Measurements from ENCODE around the gene RAB25.
A peak's percentile ranks its signal among the peaks of the same experiment; 100 is the strongest.
"Not testable (repeated sequence)": the region's sequence is repeated elsewhere in the genome, so short reads cannot be mapped to it uniquely, and the experiment has no call there.

RAB25 gene

DNA sequence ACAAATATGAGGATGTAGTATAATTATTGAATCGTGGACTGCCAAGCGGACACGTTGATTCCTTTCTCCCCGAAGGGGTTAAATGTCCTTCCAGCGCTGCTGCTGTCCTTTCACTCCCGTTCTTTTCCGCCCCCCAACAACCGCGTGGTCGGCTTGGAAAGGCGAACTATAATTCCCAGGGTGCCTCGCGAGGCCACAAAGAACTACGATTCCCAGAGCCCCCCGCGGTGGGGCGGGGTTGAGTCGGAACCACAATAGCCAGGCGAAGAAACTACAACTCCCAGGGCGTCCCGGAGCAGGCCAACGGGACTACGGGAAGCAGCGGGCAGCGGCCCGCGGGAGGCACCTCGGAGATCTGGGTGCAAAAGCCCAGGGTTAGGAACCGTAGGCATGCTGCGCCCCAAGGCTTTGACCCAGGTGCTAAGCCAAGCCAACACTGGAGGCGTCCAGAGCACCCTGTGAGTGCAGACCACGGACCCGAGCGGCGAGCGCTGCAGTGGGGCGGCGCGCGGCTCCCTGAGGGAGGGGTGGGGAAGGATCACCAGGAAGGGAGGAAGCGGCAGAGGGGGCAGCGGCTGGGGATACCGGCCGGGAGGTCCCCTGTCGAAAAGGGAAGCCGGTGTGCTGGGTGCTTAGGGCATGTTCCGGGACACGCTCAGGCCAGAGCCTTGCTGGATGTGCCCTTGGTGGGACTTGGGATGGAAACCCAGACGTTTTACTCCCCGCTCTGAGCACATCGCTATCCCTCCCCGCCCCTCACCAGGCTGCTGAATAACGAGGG lies 6.3 kb upstream of the RAB25 start, which contains the start of gene LAMTOR2:
Gene LAMTOR2, plus strand, starts transcription at position 283 of the 781 bp plus-strand sequence. Its CDS starts 108 bp downstream, at position 391.
- DNase-seq (ENCODE audit: low spot score): peak; percentile 95

DNA sequence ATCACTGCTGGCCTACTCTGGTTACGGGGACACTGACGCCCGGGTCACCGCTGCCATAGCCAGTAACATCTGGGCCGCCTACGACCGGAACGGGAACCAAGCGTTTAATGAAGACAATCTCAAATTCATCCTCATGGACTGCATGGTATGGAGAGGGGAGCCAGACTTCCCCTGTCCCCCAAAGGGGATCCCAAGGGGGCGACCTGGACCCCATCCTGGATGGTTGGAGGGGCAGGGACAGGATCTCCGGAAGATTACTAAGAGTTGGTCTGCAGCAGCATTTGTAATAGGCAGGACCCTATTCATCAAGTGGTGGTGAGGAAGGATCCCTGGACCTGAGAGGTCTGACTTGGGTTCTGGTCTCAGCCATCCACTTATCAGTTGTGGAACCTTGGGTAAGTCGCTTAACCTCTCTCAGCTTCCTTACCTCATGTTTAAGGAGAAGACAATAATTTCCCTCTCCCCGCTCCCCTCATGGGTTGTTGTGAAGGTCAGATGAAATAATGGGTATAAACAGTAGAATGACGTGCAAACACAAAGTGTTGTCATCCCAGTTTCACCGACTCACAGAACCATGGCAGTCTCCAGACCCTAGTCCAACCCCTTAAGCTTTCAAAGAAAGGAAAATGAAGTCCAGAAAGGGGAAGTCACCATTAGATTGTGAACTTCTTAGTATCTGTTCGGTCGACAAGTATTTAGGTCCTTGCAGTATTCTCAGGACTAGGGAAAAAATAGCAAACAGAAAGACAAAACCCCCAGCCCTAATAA lies 5.5 kb upstream of the RAB25 start:
- no peak for DNase-seq (ENCODE audit: low spot score)

DNA sequence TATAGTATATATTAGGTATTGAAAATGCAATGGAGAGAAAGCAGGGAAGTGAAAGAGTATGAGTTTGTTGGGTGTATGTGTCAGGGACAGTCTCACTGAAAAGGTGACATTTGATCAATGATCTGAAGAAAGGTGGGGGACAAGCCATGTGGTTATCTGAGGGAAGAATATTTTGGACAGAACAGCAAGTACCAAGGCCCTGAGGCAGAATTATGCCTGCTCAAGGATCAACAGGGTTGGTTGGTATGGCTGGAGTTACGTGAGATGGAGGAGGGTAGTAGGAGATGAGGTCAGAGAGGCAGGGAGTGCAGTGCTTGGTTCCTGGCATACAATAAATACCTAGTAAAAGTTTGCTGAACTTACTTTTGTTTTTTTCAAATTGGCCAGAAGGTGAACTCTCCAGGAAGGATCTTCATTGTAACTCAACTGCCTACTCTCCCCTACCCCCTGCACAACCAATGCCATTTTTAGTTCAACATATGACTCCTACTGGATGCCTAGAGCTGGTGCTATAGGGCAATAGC lies 4.6 kb upstream of the RAB25 start:
- no peak for DNase-seq (ENCODE audit: low spot score)

- DNase-seq (ENCODE audit: low spot score): no peak
These were observed 1.2 kb downstream of the RAB25 start for GRCh38 chr1:156062189-156062588.

GRCh38 chr1:156063997-156064285 lies 3.0 kb downstream of the RAB25 start:
- no peak for DNase-seq (ENCODE audit: low spot score)

- no peak for DNase-seq (ENCODE audit: low spot score)
These were observed 3.7 kb downstream of the RAB25 start for GRCh38 chr1:156064615-156065014.

- DNase-seq (ENCODE audit: low spot score): no peak
These were observed 4.3 kb downstream of the RAB25 start for GRCh38 chr1:156065212-156065611.

- DNase-seq (ENCODE audit: low spot score): no peak
These were observed 4.9 kb downstream of the RAB25 start for GRCh38 chr1:156065871-156066270.

- DNase-seq (ENCODE audit: low spot score): no peak
These were observed 6.3 kb downstream of the RAB25 start for GRCh38 chr1:156067262-156067661.

DNA sequence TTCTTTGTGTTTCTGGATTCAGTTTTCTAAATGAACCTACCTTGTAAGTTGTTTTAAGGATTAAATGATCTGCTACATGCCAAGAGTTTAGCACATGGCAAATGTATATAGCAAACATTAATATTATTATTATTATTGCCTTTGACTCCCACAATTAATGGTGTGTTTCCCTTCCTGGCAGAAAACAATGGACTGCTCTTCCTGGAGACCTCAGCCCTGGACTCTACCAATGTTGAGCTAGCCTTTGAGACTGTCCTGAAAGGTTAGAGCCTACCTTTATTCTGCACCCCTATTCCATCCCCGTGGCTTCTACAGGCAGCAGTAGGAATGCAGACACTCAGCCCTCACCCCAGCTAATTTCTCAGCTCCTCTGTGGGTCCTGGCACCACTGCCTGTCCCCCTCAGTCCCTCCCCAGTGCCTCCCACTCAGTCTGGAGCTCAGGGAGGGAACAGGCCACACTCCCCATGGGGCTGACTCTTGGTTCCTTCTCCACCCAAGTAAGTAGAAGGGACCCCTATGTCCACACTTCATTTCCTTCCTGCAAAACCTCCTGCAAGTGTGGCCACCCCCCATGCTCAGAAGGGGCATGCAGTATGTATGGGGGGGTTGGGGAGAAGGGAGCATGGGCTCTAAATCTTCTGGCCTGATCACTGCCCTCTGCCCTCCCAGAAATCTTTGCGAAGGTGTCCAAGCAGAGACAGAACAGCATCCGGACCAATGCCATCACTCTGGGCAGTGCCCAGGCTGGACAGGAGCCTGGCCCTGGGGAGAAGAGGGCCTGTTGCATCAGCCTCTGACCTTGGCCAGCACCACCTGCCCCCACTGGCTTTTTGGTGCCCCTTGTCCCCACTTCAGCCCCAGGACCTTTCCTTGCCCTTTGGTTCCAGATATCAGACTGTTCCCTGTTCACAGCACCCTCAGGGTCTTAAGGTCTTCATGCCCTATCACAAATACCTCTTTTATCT lies 8.8 kb downstream of the RAB25 start:
- no peak for DNase-seq (ENCODE audit: low spot score)

DNA sequence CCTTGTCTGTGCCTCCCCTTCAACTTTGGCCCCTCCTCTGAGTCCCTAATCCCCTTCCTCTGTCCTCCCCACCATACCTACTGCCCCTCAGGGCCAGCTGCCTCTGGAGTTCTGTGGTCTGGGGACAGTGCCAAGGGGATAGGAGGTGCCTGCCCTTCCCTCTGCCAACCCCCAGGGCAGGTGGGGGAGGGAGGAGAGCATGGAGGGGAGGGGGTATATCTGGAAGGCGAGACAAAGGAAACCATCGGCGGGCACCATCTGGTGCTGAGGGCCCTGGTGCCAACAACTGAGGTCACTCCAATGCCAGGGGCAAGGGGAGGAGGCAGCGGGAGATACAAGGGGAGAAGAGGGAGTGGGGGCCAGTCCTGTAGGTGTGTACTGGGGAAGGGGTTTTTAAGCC lies 9.6 kb downstream of the RAB25 start:
- no peak for DNase-seq (ENCODE audit: low spot score)

GRCh38 chr1:156071332-156071816 lies 10.4 kb downstream of the RAB25 start:
- not testable (repeated sequence) for DNase-seq (ENCODE audit: low spot score)

- DNase-seq (ENCODE audit: low spot score): no peak
These were observed 11.3 kb downstream of the RAB25 start for GRCh38 chr1:156072251-156072650.

DNA sequence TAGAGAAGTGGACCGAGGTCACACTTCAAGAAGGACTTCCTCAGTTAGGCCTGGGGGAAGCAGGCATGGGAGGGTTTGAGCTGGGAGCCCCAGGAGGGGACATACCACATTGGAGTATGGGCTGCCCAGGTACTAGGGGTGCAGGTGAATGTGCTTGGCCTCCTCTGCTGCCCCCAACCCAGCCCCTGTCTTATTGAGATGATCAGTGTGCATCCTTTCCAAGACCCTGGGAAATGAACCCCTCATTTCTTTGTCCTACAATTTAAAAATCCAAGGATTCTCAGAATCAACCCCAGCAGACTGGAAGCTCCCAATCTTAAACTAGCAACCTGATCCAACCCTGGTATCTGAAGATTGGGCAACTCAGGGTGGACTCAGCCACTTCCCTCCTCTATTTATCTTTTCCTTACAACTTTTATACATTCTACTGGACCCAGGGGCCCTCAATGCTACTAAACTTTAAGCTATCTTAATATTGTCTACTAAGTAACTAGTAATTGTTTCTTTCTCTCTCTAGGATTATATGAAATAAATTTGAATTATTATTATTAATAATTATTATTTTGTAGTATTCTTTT lies 12.2 kb downstream of the RAB25 start:
- no peak for DNase-seq (ENCODE audit: low spot score)

- no peak for DNase-seq (ENCODE audit: low spot score)
These were observed 12.8 kb downstream of the RAB25 start for GRCh38 chr1:156073740-156074139.

- no peak for DNase-seq (ENCODE audit: low spot score)
These were observed 13.7 kb downstream of the RAB25 start for GRCh38 chr1:156074661-156075060.

GRCh38 chr1:156075162-156075561 lies 14.2 kb downstream of the RAB25 start:
- DNase-seq (ENCODE audit: low spot score): no peak

GRCh38 chr1:156075775-156076204 lies 14.8 kb downstream of the RAB25 start:
- no peak for DNase-seq (ENCODE audit: low spot score)

GRCh38 chr1:156076609-156077429 lies 15.9 kb downstream of the RAB25 start:
- no peak for DNase-seq (ENCODE audit: low spot score)

GRCh38 chr1:156077430-156077760 lies 16.4 kb downstream of the RAB25 start:
- no peak for DNase-seq (ENCODE audit: low spot score)

DNA sequence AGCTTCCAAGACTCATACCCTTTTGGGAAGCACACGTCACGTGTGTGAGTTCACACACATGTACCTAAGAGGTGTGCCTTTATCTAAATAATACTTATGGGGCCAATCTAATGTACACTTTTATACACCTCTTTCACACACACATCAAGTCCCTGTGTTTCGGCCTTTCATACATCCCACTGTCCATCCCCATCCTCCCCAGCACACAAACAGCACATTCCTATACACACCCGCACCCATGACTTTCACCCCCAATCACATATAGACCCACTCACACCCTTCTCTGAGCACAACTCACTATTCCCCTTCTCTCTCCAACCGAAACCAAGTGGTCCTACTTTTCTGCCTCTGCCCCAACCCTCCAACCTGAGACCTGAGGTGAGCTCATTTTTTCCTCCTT lies 17.8 kb downstream of the RAB25 start:
- DNase-seq (ENCODE audit: low spot score): no peak

Measured in CD4-positive, alpha-beta T cell treated with Interleukin-15 for 4 hours (primary cell).